COLO668 (cell line): ENCODE data around the gene FHIT.
A peak's percentile ranks its signal among the peaks of the same experiment; 100 is the strongest.

ENCODE experiments used
- DNase-seq: peaks from one replicate; lab custom pipeline; 2025; ENCODE audit not compliant: unreplicated experiment; lab: John Stamatoyannopoulos, UW

Gene FHIT

DNA sequence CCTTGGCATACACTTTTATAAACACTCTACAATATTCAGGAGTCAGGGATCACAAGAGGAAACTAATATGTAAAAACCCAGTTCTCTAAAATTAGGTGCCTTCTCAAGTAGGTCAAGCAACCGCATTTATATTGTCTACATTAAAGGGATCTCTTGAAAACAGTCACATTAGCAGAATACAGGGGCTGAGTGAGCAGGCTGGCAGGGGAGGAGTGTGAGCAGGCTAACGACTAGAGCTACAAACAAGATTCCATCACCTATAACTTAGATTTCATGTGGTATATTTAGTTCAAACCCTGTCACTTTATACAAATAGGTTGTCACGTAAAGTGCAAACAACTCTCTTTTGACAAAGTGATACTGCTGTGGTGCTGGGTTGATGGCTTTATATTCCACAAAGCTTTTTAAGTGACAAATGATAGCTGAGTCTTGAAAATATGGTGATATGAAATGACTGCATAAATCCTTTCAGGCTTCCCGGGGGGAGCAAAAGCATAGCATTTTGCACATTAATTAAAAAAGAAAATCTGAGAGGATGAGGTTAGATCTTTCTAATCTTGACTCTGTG, 937.9 kb downstream of the FHIT start:
- no peak for DNase-seq

DNA sequence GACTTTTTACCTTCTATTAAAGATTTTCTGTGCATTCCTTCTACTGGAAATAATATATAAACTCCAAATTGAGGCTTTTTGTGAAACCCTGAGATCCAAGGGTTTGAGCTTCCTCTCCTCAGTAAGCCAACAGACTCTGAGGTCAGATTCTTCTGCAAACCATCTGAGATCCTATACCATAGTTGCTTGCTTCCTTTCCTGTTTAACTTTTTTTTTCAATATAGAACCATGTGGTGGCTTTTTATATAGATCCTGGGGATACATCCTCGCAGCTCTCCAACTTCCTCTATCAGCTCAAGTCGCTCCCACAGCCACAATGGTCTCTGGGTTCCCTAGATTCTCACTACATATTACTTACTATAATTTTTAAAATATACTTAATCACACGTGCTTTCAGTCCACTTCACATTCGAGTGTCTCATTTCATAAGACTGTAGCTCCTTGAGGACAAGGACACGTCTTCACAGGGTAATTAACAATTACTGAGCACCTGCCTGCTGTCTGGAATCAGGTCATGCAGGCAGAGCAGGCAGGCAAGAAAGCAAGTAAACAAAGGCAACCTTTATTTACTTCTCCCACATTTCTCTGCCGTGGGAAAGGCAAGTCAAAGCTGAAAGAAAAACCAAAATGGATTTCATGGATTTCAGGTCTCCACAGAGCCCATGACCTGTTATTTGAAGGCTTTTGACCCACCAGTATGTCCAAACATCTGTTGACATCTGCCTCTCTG, 941.5 kb downstream of the FHIT start:
- DNase-seq: no peak

DNA sequence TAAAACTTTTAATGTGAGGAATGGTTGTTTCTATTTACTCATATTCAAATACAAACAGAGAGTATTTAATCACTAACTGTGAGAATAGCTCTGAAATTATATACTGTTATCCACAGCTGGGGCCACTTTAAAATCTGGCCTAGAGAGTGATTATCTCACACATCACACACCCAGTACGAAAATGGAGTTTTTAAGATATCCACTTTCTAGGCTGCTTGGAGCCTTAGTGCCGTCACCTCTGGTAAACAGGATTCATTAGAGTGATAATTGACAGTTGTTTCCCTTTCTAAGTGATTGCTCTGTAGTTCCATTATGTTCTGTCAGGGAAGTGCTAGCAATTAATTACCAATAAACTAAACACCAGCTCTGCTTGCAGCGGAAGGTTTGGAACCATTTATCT, 942.4 kb downstream of the FHIT start:
- DNase-seq: no peak

DNA sequence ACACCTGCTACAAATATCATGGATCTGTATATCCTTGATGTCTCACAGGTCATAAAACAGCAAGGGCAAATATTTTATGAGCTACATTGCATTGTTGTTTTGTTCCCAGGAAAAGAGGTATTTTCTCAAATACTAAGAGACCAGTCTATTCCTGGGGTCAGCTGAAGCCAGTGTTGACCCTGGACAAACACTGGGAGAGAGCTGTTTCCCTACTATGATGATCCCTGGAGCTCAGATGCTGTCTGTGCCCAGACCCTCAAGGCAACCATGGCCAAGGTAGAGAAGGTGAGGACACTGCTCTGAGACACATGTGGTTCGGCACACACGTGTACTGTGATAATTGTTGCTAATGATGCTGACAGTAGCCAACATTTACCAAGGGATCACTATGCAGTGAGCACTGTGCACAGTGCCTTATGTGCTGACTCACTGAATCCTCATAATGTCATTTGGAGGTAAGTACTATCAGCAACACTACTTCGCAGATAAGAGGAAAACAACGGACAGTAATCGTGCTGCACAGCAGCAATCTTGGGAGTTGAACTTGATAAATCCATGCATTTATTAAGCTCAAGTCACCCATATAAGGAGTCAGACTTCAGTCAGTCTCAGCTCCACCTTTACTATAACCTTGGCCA, 943.6 kb downstream of the FHIT start:
- peak; percentile 22 for DNase-seq

DNA sequence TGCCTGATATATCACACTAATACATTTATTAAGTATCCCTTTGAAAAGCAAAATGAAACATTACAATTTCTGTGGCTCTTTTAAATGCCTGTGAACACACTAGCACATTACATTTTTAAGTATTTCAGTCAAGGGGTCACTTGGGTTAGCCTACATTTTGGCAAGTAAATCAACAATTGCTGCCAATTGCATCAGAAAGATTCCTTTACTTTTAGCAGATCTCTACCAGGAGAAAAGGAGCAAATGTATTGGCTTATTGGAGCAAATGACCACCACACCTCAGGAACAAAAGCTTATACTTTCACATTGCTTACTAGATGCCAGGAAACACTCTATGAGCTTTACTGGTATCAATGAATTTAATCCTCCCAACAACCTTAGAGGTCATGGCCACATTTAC, 947.1 kb downstream of the FHIT start:
- no peak for DNase-seq

DNA sequence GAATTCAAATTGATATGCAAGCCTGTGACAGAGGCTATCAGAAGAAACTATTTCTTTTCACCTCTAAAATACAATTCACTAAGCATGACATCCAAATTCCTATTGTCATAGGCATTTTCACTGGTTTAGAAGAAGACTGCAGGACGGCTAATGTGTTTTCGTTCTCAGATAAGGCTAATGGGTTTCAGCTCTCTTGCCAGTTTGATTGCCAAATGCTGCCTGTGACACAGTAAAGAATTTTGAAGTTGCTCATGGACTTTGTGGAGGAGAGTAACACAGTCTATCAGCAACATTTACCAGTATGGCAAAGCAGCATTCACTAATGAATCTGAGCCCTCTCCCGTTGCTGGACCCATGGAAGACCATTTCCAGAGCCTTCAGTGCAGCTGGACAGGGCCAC, 948.1 kb downstream of the FHIT start:
- no peak for DNase-seq

DNA sequence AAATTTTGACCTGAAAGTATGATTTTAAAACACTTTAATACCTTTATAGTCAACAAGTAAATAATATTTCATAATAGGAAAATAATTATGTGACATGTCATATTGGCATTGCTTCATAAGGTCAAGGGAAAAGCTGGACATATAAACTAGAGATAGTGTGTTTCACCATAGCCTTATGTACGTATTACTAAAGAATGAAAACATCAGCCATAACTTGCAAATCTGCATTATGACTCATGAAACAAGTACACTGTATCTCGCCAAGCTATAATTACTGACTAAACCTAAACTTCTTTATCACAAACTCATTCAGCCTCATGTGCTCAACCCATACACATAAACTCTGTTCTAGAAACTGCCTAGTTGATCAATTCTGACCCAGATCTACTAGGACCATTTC, 950.1 kb downstream of the FHIT start:
- no peak for DNase-seq

DNA sequence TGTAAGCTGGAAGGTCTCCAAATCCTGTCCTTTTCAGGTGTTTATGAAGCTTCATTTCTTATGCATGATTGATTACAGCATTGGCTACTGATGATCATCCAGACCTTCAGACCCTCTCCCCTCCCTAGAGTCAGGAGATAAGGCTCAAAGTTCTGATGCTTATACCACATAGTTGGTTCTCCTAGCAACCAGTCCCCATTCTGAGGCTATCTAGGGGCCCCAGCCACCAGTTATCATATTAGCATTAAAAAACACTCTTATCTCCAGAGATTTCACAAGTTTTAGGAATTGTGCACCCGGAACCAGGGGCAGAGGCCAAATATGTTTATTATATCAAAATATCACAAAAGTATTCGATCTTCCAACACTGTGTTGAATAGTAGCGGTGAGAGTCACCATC, 953.1 kb downstream of the FHIT start:
- DNase-seq: no peak

DNA sequence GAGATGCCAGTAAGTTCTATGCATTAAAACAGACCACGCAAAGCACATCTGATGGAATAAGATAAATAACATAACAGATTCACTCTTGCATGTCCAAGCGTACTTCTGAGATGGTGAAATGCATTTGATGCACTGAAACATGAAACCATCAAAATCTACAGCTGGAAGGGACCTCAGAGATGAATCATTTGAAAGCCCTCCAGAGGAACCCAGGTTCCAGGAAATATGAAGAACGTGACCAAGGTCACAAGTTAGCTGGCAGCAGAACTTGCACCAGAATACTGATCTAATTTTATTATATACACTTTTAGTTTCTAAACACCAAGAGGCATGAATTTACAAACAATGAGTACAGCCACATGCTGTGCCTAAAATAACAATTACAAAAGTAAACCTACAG, 957.1 kb downstream of the FHIT start:
- peak; percentile 1 for DNase-seq

DNA sequence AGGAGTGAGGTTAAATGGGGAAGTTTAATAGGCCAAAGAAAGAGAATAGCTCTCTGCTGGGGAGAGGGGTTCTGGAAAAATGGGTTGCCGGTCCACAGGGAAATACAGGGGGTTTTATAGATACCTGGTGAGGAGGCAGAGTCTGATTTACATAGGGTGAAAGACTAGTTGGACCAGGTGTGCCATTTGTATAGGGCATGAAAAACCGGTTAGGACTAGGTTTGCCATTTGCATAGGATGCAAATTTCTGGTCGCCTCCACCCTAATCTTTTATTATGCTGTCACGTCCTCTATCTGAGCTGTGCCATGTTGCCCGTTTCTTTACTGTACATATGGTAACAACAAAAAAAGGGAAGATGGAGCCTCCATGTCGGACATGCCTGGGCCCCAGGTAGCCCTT, 960.1 kb downstream of the FHIT start:
- DNase-seq: no peak

DNA sequence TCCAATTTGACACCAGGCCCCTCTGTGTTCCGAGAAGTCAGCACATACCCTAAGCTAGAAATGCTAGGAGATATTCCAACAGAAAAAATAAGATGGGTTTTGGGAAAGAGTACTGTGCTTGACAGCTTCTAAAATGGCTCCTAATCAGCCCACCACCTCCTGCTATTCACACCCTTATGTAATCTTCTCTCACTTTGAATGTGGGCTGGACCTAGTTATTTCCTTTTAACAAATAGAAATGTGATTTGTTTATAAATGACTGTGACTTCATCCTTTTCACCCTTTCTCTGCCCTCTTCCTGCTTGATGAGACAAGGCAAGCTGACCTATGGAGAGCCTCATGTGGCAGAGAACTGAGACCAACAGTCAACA, 961.1 kb downstream of the FHIT start:
- no peak for DNase-seq

DNA sequence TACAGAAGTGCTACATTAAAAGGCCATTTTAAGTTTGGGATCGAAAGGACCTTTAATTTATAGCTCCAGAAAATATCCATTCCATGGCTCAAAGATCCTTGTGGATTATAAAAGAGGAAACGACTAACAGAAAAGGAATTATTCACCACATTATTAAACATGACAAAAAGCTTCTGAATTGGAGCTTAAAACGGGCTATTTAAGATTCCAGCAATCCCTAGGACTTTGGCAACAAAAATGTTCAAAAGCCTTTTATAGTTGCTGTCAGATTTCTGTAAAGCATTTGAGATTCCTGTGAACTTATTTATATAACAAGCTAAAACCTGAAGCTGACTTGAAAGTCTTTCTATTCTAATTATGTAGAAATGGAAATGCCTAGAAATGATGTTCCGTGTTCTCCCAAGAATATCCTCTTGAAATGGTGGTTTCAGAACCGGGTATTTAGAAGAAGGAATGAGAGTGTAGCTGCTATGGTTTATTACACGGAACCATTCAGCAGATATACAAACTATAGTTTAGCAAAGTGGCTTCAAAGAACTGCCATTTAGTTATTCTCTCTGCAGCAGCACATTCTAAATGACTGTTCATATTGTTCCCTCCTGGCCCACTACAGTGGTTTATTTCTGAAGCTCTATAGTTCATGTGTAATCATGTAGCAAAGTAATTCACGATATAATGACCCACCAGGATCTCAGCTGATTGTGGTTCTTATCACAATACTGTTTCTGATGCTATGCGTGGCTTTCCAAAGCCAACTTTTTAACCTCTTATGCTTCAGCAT, 961.7 kb downstream of the FHIT start:
- DNase-seq: no peak

DNA sequence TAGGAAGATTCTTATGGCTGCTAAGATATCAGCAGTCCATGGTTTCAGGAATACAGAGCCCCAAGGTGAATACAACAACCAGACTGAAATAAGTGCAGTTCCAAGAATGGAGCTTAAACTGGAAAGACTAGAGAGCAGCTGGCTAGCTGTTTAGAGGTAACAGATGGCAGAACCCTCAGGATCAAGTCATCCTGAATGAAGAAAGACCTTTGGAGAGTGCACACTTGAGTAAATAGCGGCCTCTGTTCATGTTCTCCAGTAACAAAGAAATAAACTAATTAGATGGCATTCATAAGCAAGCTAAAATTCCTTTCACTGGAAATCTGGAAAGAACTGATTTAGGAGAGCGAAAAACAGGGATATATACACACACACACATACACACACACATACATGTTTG, 968.4 kb downstream of the FHIT start:
- no peak for DNase-seq

DNA sequence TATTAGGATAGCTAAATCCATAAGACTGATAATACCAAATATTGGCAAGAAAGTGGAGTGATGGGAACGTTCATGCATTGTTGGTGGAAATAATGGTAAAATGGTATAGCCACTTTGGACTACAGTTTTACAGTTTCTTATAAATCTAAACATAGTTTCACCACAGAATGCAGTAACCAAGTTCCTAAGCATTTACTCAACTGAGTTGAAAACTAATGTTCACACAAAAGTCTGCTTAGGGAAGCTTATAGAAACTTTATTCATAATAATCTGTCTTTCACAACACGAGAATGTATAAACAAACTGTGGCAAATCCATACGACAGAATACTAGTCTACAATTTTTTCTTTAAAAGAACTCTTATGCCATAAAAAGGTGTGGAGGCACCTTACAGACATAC, 969.3 kb downstream of the FHIT start:
- DNase-seq: no peak

DNA sequence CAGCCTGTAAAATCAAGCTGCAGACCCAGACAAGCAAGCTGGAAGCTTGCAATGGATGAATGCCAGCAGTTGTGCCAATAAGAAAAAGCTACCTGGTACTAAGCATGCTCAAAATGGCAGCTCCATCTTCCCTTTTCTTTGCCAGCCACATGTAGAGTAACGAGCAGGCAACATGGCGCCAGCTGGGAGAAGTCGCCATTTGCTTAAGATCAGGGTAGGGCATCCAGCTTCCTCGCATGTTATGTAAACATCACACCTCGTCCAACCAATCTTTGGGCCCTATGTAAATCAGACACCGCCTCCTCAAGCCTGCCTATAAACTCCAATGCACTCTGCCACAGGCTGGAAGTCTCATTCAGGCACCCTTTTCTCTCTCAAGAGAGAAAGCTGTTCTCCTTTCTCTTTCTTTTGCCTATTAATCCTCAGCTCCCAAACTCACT, 973.9 kb downstream of the FHIT start:
- no peak for DNase-seq

DNA sequence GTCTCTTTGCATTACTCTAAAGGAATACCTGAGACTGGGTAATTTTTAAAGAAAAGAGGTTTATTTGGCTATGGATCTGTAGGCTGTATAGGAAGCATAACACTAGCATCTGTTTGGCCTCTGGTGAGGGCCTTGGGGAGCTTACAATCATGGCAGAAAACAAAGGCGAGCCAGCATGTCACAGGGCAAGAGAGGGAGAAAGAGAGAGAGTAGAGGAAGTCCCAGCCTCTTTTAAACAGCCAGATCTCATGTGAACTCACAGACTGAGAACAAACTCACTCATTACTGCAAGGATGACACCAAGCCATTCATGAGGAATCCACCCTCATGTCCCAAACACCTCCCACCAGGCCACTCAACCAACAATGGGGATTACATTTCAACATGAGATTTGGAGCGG, 974.6 kb downstream of the FHIT start:
- no peak for DNase-seq

DNA sequence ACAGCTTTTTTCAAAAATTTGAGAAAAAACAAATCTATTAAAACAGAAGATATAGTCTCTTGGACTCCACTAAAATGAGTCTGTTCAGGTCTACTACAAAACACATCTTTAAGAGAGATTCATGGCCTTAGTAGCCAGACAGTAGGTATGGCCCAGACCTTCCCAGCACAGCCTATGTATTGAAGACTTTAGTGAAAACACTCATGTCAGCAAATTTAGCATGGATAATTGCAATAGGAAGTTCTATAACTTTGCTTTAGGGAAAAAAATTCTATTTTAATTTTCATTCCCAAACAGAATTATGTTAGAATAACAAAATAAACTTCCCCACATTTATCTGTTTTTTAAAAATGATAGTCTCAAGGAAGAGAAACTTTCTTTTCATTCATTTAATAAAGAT, 976.6 kb downstream of the FHIT start:
- no peak for DNase-seq

DNA sequence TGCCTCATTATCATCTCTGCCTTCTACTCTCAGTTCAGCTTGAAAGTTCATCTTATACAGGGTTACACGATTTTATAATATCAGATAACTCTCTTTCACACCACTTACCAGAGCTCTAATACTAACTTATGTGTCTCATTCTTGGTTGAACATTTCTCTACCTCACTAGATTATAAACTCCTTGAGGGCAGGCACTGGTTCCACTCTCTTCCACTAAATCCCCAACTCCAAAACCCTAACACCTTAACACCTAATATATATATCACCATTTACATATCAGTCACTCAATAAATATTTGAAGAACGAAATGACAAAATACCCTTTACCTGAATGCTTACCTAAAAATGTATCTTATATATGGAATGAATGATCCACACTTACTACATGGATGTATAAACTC, 977.2 kb downstream of the FHIT start:
- no peak for DNase-seq

DNA sequence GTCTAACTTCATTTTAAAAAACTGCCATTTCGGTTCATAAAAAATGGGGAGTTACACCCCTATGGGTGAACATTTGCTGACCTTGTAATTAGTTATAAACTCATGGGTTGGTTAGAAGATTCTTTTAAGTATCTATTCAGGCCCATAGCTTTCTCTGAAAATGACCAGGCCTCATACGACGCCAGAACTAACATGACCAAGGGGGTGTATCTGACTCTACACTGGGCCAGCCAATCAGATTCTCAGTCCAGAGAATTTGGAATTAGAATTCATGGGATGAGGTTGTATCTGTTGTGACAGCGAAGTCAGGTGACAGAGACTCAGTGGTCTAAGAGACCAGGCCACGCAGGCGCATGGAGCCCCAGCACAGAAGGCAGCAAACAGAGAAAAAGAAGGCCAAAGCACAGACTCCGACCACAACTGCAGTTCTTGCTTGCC, 981.4 kb downstream of the FHIT start:
- DNase-seq: no peak

DNA sequence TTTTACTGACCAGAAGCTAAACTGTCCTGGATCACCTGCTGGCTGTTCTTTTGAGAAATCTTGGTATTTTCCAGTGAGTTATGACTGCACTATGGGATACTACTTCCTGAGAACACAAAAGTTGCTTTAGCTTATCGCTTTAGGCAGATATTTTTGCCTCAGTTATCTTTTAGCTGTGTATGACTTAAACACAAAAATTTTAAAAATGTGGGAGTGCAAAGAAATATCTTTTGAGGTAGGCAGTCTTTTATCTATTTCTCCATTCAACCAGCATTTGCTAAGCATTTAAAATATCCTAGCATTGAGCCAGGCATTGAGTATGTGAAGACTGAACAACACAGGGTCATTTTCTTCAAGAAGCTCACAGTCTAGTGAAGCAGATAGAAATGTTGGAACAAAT, 981.9 kb downstream of the FHIT start:
- no peak for DNase-seq

DNA sequence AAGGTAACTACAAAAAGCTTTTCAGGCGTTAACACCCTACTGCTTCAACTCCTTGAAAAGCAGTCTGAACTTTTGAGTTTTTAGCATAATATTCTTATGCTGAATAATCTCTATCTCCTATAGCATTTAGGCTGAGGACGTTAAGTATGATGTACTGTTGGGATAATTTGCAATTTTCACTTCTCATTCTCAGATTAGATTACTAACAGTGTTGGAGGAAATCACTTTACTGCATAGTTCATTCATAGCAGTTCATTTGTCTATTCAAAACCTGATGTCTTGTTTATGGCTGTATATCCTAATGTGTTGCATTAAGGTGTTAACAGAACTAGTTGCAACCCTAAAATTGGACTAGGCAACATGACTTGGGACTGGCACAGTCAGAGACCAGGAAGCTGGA, 983.1 kb downstream of the FHIT start:
- DNase-seq: no peak

DNA sequence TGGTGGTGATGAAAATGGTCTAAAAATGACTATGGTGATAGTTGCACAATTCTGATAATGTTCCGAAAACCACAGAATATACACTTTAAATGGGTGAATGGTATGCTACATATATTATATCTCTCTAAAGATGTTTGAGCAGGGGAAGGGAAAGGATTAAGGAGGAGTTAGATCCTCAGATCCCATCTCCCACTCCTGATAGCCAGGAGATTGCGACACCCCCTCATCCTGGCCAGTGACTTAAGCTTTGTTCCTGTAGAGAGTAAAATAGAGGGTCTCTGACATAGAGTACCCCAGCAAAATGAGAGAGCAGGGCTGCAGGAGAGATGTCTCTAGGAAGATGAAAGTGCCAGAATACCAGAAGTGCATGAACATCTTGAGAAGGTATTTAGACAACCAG, 984.8 kb downstream of the FHIT start:
- DNase-seq: no peak
